H1 (cell line): ENCODE data around the gene PAK6. TPM values are rescaled to one million over a fixed set of nuclear protein-coding genes. Genes with fewer than 3 reads are reported as not detected.

Experiments
- CTCF ChIP-seq, 3 experiments: IDR thresholded peaks; 1 replicate in 2 of 3; 2 replicates in 1 of 3; pipeline versions ENCODE4 v1.5.1 to v1.6.1; 2011; ENCODE audit warnings: low read length in 3 of 3, mild to moderate bottlenecking in 3 of 3, inconsistent platforms in 2 of 3, low read depth in 1 of 3, moderate library complexity in 1 of 3; ENCODE audit not compliant: insufficient read depth in 1 of 3; ENCODE audit errors: control extremely low read depth in 1 of 3
- polyA plus RNA-seq, 7 experiments: library from polyadenylated mRNA; depleted of rRNA in 3 of 7; stranded (reverse) in 5 of 7; unstranded in 2 of 7; fragments of >200 nt in 5 of 7; fragments of 200-250 nt in 2 of 7; gene quantifications; 1 replicate in 5 of 7; 2 replicates in 1 of 7; 4 replicates in 1 of 7; pipeline versions ENCODE4 v1.2.1 to v1.2.3, GENCODE V29; 2011 to 2013; ENCODE audit warnings: missing spikeins in 2 of 7, mixed read lengths in 2 of 7
- total RNA-seq: library from RNA; stranded (reverse); fragmentation: NEBNext Ultra II Directional; extraction: Animal tissue kit (Norgen Biotek cat#: 25700); gene quantifications from 2 replicates; pipeline ENCODE4 v1.2.1, GENCODE V29; 2021

Gene PAK6
- total and polyA plus RNA-seq, 2 of the 8 experiments (the other 6 are each of a cell fraction or from before 2014, with no cell fraction given), result 6.9 to 9.4 TPM

GRCh38 chr15:40297356-40297755, 58.5 kb downstream of the PAK6 start (continued):
- no peak for TF ChIP-seq CTCF (IDR thresholded peaks at IDR 0.05; ENCODE audit: control extremely low read depth in 1 of 3, insufficient read depth in 1 of 3, low read depth in 1 of 3, low read length in 3 of 3)
